ENCODE results near the gene GNAS.
A peak's percentile ranks its signal among the peaks of the same experiment; 100 is the strongest.
"Not testable (repeated sequence)": the region's sequence is repeated elsewhere in the genome, so short reads cannot be mapped to it uniquely, and the experiment has no call there.

GNAS gene

GRCh38 chr20:58852543-58853271, at the start of gene GNAS:
Gene GNAS (plus strand): TSS chr20:58852716.
- peak; percentile 39 to 51 for DNase-seq

GRCh38 chr20:58803533-58803932, 49.0 kb upstream of the GNAS start:
- no peak for DNase-seq

- no peak for DNase-seq
Measured at GRCh38 chr20:58807801-58808200, 44.7 kb upstream of the GNAS start.

GRCh38 chr20:58808271-58809046, 44.1 kb upstream of the GNAS start:
- DNase-seq = no peak

DNA sequence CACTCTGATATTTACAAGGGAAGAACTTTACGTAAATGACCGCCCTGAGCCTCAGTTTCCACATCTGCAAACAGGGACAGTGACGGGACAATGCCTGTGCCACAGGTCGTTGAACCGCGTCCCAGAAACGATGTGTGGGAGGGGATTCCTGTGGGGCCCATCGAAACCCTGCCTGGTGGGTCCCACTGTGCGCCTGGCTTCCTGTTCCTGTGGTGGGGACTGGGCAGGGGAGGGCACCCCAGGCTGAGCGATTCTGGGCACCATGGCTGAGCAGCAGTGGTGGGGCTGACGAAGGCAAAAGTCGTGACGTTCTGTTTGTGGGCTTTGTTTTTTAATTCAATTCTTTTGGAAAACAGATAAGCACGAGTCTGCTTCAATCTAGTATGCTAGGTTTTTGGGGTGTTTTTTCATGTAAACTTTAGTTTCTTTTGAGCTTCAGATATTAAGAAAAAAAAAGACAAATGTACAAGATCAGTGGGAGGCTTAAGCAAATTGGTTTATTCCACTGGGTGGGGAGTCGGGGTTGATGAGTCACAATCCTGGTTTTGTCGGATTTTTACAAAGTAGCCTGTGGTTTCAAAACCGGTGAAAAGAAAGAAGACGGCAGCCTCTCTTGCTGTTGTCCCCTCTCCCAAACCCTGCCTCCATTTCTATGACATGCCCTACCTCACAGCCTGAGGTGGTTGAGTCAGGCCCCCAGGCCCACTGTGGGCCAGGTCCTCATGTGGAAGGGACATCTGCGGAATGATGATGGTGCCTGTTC, 42.2 kb upstream of the GNAS start:
- no peak for DNase-seq

- DNase-seq = no peak
Measured at GRCh38 chr20:58810879-58811250, 41.7 kb upstream of the GNAS start.

- DNase-seq = no peak
Measured at GRCh38 chr20:58811334-58811733, 41.2 kb upstream of the GNAS start.

DNA sequence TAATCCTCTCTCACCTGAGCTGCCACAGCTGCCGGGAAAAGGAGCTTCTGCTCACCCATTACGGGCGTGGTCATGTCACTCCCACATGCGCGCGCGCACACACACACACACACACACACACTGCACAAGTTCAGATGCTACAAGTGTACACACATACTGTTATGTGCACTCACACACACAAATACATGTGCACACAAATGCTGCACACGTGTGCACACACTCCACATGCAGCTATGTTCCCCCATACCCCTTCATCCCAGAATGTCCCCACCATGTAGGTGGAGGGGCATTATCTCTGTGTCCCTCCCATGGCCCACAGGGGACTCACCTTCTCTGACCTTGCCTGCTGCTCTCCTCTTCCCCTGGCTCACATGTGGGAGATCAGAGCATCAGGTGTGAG, 39.1 kb upstream of the GNAS start:
- no peak for DNase-seq

DNA sequence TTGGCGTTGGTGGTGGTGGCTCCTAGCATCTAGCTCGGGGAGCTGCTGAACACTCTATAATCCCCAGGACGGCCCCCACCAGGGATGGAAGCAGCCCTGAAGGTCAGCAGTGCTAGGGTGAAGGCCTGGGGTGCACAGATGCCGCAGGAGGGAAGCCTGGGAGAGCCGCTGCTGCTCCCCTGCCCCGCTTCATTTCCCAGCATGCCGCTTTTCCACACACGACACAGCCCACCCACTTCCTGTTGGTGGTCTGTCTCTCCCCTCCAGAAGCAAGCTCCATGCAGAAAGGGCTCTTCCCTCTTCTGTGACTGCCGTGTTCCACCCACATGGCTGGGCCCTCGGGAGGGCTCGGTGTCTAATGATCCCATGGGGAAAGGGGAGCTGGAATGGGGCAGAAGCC, 37.1 kb upstream of the GNAS start:
- DNase-seq = no peak

GRCh38 chr20:58816051-58816450, 36.5 kb upstream of the GNAS start:
- DNase-seq = no peak

DNA sequence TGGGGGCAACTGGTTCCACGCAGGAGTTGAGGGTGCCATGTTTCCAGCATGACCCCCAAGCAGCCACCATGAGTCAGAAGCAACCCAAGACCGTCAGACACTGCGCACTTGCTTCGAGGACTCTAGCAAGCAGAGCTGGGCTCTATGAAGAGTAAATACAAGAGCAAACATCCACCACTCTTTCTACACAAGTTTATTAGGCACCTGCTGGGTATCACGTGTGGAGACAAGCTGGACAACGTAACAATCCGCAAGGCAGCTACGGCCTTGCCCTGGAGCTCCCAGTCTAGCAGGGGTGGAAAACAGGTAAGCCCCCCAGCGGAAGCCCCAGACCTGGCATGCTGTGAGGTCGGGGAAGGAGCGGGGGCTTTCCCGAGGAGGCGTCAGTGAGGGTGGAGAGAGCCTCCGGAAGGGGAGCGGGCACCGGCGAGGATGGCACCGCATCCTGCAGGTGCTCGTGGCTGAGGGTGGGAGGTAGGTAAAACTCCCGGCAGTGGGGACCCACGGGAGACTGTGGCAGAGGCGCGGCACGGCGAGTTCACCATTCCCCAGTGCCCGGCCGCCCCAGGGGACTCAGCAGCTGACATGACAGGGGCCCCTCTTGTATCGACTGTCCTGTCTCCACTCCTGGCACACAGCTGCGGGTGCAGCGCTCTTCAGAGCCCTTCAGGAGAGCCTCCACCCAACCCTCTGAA, 35.4 kb upstream of the GNAS start:
- DNase-seq = no peak

GRCh38 chr20:58817748-58818147, 34.8 kb upstream of the GNAS start:
- no peak for DNase-seq

DNA sequence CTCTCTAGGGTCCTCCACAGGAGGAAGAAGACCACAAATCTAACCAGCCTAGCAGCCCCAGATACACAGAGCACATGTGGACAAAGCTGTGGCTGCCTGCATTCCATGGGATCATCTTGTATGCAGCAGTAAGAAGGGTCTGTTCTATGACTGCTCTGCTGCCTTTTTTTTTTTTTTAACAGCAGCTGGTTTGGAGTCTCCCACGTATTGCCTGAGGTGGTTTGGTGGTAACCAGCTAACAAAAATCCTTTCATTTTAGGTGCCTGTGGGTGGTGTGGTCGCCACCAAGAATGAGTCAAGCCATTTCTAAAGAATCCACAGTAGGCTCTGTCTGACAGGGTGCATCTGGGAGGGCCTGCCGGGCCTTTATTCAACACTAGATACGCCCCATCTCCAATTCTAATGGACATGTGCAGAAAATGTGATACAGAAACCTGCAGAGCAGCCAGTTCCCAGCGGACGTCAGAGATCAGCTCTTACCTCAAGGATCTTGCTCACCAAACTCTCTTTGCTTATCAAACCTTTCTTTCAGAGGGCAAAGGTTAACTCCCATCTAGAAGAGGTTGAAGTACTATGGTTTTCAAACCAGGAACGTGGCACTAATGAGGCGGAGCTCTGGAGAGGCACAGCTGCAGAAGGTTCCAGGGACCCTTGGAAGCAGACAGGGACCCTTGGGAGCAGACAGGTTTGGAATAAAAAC, 33.8 kb upstream of the GNAS start:
- DNase-seq = peak in 1 of 2 experiments; percentile 42

DNA sequence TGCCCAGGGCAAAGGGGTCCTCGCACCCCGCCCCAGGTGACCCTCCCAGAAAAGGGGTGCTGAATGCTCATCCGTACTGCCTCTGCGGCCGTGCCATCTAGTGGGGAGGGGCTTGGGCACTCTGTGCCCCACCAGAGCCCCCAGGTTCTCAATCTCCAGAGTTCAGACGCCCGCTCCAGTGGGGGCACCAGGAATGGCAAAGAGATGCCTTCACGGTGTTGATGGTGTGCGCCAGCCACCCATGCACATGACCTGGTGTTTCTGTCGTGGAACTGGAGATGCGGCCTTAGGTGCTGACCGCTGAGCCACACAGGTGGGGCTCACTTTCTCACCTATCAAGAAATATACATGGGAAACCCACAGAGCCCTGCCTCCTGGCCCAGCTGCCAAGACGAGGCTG, 32.6 kb upstream of the GNAS start:
- DNase-seq = no peak

DNA sequence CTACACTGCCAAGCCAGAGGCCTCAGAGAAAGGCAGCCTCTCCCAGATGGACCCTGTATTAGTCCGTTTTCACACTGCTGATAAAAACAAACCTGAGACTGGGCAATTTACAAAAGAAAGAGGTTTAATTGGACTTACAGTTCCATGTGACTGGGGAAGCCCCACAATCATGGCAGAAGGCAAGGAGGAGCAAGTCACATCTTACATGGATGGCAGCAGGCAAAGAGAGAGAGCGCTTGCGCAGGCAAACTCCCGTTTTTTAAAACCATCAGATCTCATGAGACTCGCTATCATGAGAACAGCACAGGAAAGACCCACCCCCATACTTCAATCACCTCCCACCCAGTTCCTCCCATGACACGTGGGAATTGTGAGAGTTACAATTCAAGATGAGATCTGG, 32.0 kb upstream of the GNAS start:
- DNase-seq = not testable (repeated sequence)

GRCh38 chr20:58822149-58822548, 30.4 kb upstream of the GNAS start:
- DNase-seq = no peak

GRCh38 chr20:58822748-58823730, 29.5 kb upstream of the GNAS start:
- DNase-seq = no peak

GRCh38 chr20:58824843-58825242, 27.7 kb upstream of the GNAS start:
- DNase-seq = no peak

DNA sequence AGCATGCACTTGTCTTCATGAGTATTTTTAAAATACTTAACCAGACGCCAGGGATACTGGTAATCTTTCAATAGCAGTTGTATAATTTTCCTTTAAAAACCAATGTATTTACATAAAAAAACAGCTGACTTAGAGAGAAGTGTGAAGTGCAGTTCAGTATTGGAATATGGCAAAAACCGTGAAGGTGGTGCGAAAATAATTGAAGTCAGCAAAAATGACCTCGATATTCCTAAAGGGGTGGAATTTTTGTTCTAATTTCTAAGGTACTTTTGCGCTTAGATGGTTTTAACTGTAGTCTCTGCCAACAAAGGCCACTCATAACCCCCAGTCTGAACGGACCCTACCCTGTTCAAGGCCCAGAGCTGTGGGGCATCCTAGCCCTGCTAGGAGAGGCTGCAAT, 27.1 kb upstream of the GNAS start:
- DNase-seq = no peak

DNA sequence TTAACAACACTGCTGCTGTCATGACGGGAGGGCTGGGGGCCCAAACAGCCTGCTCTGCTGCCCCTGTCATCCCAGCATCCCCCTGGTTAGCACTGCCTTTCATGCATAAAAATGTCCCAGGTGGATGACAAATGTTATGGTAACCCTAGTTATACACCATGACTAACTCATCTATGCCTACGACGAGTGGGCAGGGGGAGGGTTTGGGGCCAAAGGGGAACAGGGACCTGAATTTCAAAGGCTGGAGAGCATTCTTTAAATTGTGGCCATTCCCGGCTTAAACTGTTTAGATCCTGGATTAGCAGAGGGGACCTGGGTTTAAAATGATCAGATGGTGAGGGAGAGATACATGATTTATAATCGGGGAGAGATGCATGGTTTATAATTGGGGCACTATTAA, 26.2 kb upstream of the GNAS start:
- no peak for DNase-seq

GRCh38 chr20:58828136-58828535, 24.4 kb upstream of the GNAS start:
- DNase-seq = no peak

Data from stimulated activated CD4-positive, alpha-beta T cell treated with anti-CD3 and anti-CD28 coated beads, Interleukin-4, amount 100 ng/mL, for 4 hours (primary cell).